MM.1S (cell line): Measurements from ENCODE around the gene CXorf49.
A peak's percentile ranks its signal among the peaks of the same experiment; 100 is the strongest.
"Not testable (repeated sequence)": the region's sequence is repeated elsewhere in the genome, so short reads cannot be mapped to it uniquely, and the experiment has no call there.

Experiments used
- DNase-seq: peaks from one replicate; pipeline ENCODE4 v3.0.0-alpha.2; 2015
- H2AFZ ChIP-seq: fragments of 300-600 bp; sonication (generic); 2 replicates; pipeline ENCODE4 v1.6.0; 2016; ENCODE audit warnings: antibody characterized with exemption, low read length
- H3F3A ChIP-seq: fragments of 300-600 bp; sonication (generic); 2 replicates; pipeline ENCODE4 v1.6.1; 2016; ENCODE audit warnings: mild to moderate bottlenecking, antibody characterized with exemption, low read length, moderate library complexity, mixed read lengths; ENCODE audit not compliant: insufficient read depth
- H3K27ac ChIP-seq: fragments of 300-600 bp; sonication (generic); 2 replicates; pipeline ENCODE4 v1.5.1; 2016; ENCODE audit warnings: mild to moderate bottlenecking, low read length
- H3K27me3 ChIP-seq: fragments of 300-600 bp; sonication (generic); replicated peaks from 2 replicates; pipeline ENCODE4 v1.6.0; 2016; ENCODE audit warnings: low read length; ENCODE audit not compliant: insufficient read depth
- H3K36me3 ChIP-seq: fragments of 300-600 bp; sonication (generic); replicated peaks from 2 replicates; pipeline ENCODE4 v1.6.1; 2016; ENCODE audit warnings: mild to moderate bottlenecking, low read length, mixed read lengths; ENCODE audit not compliant: insufficient read depth
- H3K4me1 ChIP-seq: fragments of 300-600 bp; sonication (generic); 2 replicates; pipeline ENCODE4 v1.6.1; 2016; ENCODE audit warnings: low read length, mixed read lengths
- H3K4me2 ChIP-seq: fragments of 300-600 bp; sonication (generic); 2 replicates; pipeline ENCODE4 v1.6.0; 2016; ENCODE audit warnings: low read depth, low read length
- H3K4me3 ChIP-seq: fragments of 300-600 bp; sonication (generic); 2 replicates; pipeline ENCODE4 v1.5.1; 2016; ENCODE audit warnings: low read length, mixed read lengths
- H3K79me2 ChIP-seq: fragments of 300-600 bp; sonication (generic); 2 replicates; pipeline ENCODE4 v1.6.1; 2016; ENCODE audit warnings: mixed run types, low read length, mixed read lengths
- H3K9ac ChIP-seq: fragments of 300-600 bp; sonication (generic); 2 replicates; pipeline ENCODE4 v1.6.1; 2016; ENCODE audit warnings: low read length, mixed read lengths
- H3K9me2 ChIP-seq: fragments of 300-600 bp; sonication (generic); replicated peaks from 2 replicates; pipeline ENCODE4 v1.6.1; 2016; ENCODE audit warnings: mild to moderate bottlenecking, low read length, mixed read lengths; ENCODE audit not compliant: insufficient read depth
- H3K9me3 ChIP-seq: fragments of 300-600 bp; sonication (generic); replicated peaks from 2 replicates; pipeline ENCODE4 v1.6.1; 2016; ENCODE audit warnings: mild to moderate bottlenecking, low read length, mixed read lengths; ENCODE audit not compliant: insufficient read depth
- H4K20me1 ChIP-seq: fragments of 300-600 bp; sonication (generic); 2 replicates; pipeline ENCODE4 v1.6.1; 2016; ENCODE audit warnings: mild to moderate bottlenecking, low read length, moderate library complexity, mixed read lengths; ENCODE audit not compliant: insufficient read depth
- EZH2 ChIP-seq: fragments of 300-600 bp; sonication (generic); optimal IDR thresholded peaks from 2 replicates; pipeline ENCODE3; 2017; ENCODE audit warnings: low read depth, mild to moderate bottlenecking, antibody characterized with exemption, low read length, mixed read lengths
- EZH2phosphoT487 ChIP-seq: fragments of 300-600 bp; sonication (generic); IDR thresholded peaks from 2 replicates; pipeline ENCODE4 v1.6.1; 2018; ENCODE audit warnings: antibody characterized with exemption, low read length
- TF ChIP-seq, protein P1 (sequence below): fragments of 300-600 bp; sonication (generic); IDR thresholded peaks from 2 replicates; pipeline ENCODE4 v1.5.1; 2016; ENCODE audit warnings: antibody characterized with exemption, low read length, mixed read lengths

Gene CXorf49

DNA sequence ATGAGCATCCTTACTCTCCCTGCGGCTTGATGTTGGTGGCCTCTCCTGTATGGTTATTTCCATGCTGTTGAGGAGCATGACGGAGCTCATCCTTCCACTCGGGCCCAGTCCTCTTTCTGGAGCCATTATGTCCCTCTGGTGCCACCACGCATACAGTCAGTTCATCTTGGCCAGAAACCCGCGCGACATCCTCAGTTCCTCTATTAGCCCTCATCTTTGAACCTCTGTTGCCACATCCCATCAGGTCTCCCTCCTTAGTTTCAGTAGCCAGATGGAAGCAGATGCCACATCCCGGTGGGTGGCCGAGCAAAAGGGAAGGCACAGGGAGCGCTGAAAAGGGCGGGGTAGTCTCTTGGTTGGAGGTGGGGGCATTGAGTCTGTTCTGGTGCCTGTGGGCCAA, 46.1 kb downstream of the CXorf49 start:
- H3K9me3 ChIP-seq = no peaks in the 10 kb centered on the region

DNA sequence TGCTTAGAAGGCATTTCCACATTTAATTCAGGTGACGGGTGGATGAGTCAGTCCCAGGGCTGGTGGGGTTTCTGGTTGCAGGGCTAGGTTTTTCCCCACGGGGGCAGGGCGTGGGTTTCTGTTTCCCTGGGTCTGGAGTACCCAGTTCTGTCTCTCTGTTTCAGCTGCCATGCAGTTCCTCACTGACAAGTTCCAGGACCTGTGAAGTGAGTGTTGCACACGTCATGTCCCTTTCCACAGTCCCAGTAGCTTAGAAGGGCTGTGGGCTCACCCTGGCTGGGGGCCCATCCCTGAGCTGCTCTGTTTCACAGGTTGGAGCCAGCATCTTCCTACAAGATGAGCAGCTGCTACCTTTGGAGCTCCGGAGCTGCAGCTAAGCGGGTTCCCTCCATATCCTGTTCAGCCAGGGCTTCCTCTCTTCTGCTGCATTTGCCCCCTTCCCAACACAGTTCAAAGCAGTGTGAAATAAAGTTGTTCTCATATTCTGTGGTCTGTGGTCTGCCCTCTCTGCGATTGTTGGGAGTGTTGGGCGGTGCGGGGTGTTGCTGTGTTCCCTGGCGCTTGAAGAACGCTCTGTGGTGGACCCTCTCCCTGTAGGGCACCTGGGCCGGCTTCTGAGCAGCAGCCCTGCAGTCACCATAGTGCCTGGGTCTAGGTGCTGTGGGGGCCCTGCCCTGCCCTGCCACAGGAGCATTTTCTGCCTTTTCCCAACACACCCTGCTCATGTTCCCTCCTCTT, 46.9 kb downstream of the CXorf49 start:
- Histone ChIP-seq H3K36me3 (no peaks in the 10 kb centered on the region), H3F3A (peaks cover 7% of the 10 kb centered on the region; the same call in 1 of the 2 replicates), H3K27me3 (no peaks in the 10 kb centered on the region), H4K20me1 (no peaks in the 10 kb centered on the region), H3K79me2 (no peaks in the 10 kb centered on the region), H3K4me2 (peak overlapping the region; percentile 22; the same call in 1 of the 2 replicates), H3K9me3 (no peaks in the 10 kb centered on the region), H3K9me2 (no peaks in the 10 kb centered on the region), H3K9ac (no peak overlapping the region), H3K27ac (no peak overlapping the region), H3K4me1 (peaks cover 8% of the 10 kb centered on the region), H2AFZ (no peak overlapping the region), H3K4me3 (no peak overlapping the region)
- TF ChIP-seq EZH2phosphoT487 (no peak), EZH2 (no peak)
- TF ChIP-seq, protein P1, sequence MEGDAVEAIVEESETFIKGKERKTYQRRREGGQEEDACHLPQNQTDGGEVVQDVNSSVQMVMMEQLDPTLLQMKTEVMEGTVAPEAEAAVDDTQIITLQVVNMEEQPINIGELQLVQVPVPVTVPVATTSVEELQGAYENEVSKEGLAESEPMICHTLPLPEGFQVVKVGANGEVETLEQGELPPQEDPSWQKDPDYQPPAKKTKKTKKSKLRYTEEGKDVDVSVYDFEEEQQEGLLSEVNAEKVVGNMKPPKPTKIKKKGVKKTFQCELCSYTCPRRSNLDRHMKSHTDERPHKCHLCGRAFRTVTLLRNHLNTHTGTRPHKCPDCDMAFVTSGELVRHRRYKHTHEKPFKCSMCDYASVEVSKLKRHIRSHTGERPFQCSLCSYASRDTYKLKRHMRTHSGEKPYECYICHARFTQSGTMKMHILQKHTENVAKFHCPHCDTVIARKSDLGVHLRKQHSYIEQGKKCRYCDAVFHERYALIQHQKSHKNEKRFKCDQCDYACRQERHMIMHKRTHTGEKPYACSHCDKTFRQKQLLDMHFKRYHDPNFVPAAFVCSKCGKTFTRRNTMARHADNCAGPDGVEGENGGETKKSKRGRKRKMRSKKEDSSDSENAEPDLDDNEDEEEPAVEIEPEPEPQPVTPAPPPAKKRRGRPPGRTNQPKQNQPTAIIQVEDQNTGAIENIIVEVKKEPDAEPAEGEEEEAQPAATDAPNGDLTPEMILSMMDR = no peak
- DNase-seq = no peak

More for the DNA sequence above, 46.1 kb downstream of the CXorf49 start:
- Histone ChIP-seq H3K27ac (no peak overlapping the region), H2AFZ (no peak overlapping the region), H3K27me3 (no peaks in the 10 kb centered on the region), H3F3A (peaks cover 7% of the 10 kb centered on the region; the same call in 1 of the 2 replicates), H3K4me3 (no peak overlapping the region), H3K4me1 (peaks cover 8% of the 10 kb centered on the region), H3K79me2 (no peaks in the 10 kb centered on the region), H3K9me2 (no peaks in the 10 kb centered on the region), H4K20me1 (no peaks in the 10 kb centered on the region), H3K9ac (no peak overlapping the region), H3K36me3 (no peaks in the 10 kb centered on the region), H3K4me2 (no peak overlapping the region)
- no peak for DNase-seq
- TF ChIP-seq EZH2 = no peak
- TF ChIP-seq EZH2phosphoT487 = no peak
- TF ChIP-seq, protein P1 = no peak

DNA sequence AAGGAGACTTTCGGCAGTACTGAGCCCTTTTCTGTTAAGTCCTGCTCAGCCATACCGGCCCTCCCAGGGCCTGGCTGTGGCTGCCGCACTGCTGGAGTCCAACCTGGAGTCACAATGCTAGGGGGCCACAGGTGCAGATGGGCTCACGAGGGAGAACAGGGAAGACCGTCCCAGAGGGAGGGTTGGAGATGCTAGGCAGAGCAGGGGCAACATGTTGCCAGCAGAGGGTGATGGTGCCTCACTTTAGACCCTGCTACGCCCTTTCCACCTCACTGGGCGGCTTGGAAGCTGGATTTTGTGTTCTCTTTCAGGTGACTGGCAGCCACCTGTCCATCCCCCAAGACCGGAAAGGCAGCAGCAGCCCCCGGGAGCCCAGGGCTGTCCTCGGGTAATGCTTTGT, 48.1 kb downstream of the CXorf49 start:
- not testable (repeated sequence) for H3K9me3 ChIP-seq, H3K27me3 ChIP-seq, H4K20me1 ChIP-seq, H3K9ac ChIP-seq, H2AFZ ChIP-seq, H3K4me2 ChIP-seq, H3F3A ChIP-seq, H3K36me3 ChIP-seq, H3K27ac ChIP-seq, H3K79me2 ChIP-seq, H3K9me2 ChIP-seq, H3K4me1 ChIP-seq, H3K4me3 ChIP-seq
- TF ChIP-seq, protein P1 = peak; percentile 47
- DNase-seq = peak; percentile 22
